M059J (cell line): Measurements from ENCODE around the gene MEOX2. TPM values are rescaled to one million over a fixed set of nuclear protein-coding genes. Genes with fewer than 3 reads are reported as not detected.

ENCODE experiments used
- DNase-seq: peaks from one replicate; pipeline ENCODE4 v3.0.0-alpha.2; 2012; ENCODE audit warnings: low read depth
- total RNA-seq: library from RNA; depleted of rRNA; stranded (reverse); fragments of >200 nt; shearing (Covaris generic); gene quantifications from 2 replicates; pipeline ENCODE4 v1.2.3, GENCODE V29; 2014

Gene MEOX2
- total RNA-seq, 1 experiment from 2014 or later: not detected

DNA sequence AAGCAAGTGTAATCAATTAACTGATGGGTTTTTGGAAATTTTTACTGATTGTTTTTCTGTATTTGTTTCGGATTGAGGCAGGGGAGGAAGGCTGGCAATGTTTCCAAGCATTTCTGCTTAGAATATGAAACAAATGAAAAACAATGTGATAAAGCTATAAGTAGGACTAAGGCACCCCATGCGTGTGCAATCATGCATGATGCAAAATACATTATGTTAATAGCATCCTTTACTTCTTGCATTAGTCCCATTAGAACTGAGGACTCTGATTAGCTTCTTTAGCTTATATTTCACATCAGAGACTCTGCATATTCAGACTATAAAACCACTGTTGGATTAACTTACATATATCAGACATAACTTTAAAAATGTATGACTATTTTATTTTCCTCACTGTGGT is 76.0 kb downstream of the MEOX2 start:
- no peak for DNase-seq

- no peak for DNase-seq
These were observed 77.2 kb downstream of the MEOX2 start for GRCh38 chr7:15609287-15609686.

- DNase-seq: no peak
These were observed 78.8 kb downstream of the MEOX2 start for GRCh38 chr7:15607529-15608210.

GRCh38 chr7:15606561-15606960 is 79.9 kb downstream of the MEOX2 start:
- no peak for DNase-seq

GRCh38 chr7:15604166-15604565 is 82.3 kb downstream of the MEOX2 start:
- no peak for DNase-seq

GRCh38 chr7:15603124-15603523 is 83.4 kb downstream of the MEOX2 start:
- DNase-seq: peak; percentile 20

GRCh38 chr7:15602236-15602635 is 84.2 kb downstream of the MEOX2 start:
- no peak for DNase-seq

DNA sequence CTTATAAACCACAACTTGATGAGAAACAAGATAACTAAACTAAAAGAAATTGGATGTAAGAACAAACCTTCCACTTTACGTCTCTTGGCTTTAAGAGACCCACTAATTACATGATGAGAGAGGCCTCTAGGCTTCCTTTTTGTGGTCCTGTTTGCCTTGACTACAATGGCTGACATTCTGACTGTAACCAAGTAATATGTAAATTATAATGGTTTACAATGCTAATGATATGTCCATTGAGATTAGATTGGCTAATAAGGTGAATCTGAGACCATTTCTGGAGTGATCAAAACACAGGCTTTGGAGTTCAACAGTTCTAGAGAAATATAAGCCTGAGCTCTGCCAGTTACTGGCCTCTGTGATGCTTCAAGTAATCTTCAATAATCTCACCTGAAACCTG is 85.3 kb downstream of the MEOX2 start:
- DNase-seq: no peak

GRCh38 chr7:15600298-15600697 is 86.2 kb downstream of the MEOX2 start:
- no peak for DNase-seq

DNA sequence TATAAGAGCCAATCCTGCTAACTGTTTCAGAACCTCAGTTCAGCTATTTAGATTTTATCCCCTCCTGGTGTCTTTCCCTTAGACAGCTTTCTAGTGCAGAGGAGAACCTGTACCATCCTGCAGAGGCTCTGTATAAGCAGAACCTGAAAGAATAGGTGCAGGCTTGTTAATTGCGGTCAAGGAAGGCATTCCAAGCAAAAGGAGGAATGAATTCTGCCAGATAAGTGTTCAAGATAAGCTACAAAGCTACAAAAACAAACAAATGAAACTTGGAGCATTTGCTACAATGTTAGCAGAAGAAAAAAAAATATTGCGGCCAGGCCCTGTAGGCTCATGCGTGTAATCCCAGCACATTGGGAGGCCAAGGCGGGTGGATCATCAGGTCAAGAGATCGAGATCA is 92.0 kb downstream of the MEOX2 start:
- DNase-seq: peak; percentile 54

DNA sequence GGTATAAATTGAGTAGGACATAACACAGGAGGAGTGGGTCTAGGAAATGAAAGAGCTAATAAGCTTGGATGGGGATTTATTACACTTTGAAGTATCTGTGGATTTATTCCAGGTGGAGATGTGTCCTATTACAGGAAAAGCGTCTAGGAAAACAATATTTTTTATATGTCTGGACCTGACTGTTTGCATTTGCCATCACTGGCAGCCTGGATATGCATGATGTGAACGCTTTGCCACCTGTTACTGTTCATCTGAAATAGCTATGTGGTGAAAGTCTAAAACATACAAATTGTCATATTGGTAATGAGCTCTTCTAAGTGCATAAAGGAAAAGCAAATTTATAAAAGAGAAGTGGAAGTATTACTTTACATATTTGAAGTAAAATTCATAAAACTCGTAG is 93.1 kb downstream of the MEOX2 start:
- no peak for DNase-seq

- DNase-seq: no peak
These were observed 100.2 kb downstream of the MEOX2 start for GRCh38 chr7:15586266-15586665.

- DNase-seq: no peak
These were observed 101.9 kb downstream of the MEOX2 start for GRCh38 chr7:15584575-15584974.

DNA sequence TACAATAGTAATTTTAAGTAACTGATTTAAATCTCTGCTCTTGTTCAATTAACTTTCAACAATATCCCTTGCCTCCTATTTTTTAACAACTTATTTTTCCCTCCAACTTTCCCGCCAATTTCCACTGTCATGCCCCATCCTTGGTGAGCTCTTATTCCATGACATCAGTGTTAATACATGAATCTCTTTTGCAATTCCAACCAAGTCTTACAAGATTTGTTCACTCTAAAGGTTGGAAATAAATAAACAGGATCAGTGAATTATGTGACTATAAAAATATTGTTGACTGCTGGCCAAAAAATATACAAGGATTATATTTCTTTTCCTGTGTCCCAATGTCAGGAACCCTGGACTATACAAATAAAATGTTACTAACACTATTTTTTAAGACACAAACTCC is 103.7 kb downstream of the MEOX2 start:
- no peak for DNase-seq

DNA sequence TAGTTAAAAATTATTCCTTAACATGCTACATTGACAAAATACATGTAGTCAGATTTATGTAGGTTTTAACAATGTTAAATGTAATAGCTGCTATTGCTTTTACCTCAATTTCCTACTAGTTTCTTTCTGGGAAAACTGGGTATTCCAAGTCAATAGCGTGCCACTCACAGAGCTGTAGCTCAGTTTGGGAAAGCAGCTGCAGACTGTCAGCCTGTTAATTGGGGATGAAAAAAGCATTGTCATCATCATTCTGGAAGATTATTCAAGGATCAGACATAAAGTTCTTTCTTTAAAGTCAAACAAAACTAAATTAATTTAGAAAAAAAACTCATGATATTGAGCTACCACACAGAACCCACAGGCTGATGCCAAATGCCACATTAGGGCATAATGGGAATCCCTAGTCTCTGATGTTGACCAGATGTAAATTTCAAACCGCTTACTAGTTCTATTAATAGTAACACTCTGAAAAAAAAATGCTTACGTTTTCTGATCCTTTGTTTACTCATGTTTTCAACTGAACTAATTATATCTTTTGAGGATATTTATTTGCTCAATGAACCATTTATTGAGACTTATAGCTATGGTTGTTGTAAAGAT is 105.0 kb downstream of the MEOX2 start:
- no peak for DNase-seq

DNA sequence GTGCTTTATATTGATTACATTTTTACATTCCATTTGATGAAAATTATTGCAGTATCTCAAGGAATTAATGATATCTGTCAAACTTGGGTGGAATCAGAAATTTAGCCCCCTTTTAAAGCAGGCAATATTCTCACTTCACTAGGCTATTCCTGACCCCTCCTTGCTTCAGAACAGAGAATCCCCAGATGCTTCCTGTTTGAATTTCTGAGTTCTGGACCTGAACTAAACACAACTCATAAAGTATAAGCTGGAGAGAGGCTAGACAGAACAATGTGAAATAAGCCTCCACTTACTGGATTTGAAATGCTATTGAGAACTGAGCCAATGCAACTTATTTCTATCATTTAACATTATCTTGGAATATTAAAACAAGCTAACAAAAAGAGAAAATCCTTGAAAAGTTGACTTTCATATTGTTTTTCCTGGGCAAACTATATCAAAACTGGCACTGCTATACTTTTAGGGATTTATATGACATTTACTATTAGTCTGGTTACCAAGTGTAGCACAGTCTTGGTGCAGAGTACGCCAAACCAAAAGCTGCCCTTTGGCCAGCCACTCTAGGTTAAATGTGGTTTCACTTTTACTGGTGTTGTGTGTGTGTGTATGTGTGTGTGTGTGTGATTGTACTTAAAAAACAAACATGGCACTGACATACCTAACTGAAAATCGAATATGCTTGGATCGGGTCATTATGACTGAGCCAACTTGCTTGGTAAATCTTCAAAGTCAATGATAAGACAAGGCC is 105.7 kb downstream of the MEOX2 start:
- DNase-seq: no peak

GRCh38 chr7:15577600-15577999 is 108.9 kb downstream of the MEOX2 start:
- no peak for DNase-seq

- peak; percentile 24 for DNase-seq
These were observed 115.1 kb downstream of the MEOX2 start for GRCh38 chr7:15571301-15571878.

DNA sequence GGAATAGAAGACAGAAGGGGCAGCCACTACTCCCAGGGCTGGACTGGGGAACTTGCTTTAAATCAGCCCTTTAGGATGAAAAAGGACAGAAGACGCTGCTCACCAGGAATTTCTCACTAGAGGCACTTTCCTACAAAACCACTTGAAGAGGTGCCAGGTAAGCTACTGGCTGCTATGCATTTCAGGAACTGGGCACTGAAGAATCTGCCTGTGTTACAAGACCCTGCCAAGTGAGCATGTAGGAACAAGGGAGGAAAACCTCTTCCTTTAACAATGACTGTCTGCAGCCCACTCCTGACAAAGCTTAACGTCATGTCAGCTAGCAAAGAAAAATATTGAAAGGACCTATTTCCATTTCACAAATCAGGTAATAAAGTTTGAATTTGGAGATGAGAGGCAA is 118.8 kb downstream of the MEOX2 start:
- DNase-seq: no peak

DNA sequence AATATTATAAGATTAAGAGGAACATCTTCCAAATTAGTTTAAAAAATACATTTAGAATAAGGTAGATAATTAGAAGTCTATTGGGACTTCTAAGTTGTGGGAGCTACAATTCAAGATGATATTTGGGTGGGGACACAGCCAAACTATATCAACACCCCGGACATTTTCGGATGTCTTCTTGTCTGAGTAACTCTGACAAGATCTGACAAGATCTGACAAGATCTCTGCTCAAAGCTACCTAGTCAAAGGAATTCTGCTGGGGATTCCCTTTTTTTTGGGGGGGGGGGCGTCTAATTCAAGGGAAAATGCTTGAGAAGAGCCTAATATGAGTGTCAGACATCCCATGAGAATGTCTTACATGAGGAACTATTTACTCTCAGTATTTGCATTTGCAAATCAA is 119.4 kb downstream of the MEOX2 start:
- DNase-seq: no peak

DNA sequence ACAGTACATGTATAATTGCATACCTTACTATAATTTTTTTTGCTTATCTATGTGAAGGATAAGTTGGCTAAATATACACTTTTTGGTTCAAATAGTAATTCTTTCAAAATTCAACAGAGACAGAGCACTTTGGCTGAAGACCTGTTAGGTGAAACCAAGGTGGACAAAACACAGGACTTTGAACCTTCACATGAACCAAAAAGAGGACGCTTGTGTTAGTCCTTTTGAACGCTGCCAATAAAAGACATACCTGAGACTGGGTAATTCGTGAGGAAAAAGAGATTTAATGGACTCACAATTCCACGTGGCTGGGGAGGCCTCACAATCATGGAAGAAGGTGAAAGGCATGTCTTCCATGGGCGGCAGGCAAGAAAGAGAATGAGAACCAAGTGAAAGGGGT is 120.0 kb downstream of the MEOX2 start:
- DNase-seq: no peak

DNA sequence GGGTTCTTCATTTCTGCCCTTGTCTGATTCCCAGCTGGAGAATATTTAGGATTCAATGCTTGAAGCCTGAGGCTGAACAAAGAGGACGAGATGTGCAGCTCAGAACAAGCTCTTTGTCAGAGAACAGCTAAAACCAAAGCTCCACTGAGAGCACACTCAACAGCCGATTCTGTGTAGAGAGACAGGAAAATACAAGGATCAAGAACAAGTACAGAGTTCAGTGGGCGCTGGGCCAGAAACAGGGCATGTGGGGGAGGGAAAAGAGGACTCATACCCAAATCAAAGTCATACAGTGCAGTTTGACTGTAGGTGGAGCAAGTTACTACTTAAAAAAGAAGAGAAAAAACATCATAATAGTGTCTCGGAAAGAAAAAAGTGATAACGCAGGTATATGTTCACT is 124.6 kb downstream of the MEOX2 start, which contains the start of gene AGMO:
TSS of gene AGMO (minus strand) at position 181 of the 400 bp plus-strand sequence.
- no peak for DNase-seq
